Dermis blood vessel endothelial cell (primary cell): ENCODE data around the gene C10orf105. TPM values are rescaled to one million over a fixed set of nuclear protein-coding genes. Genes with fewer than 3 reads are reported as not detected.

ENCODE experiments used
- DNase-seq: peaks from one replicate; pipeline ENCODE4 v3.0.0; 2010
- total RNA-seq: library from RNA; depleted of rRNA; stranded (reverse); fragments of >200 nt; gene quantifications from 2 replicates; pipeline ENCODE4 v1.2.3, GENCODE V29; 2014

The C10orf105 gene
- total RNA-seq, 1 donor from 2014 or later: under 0.01 TPM

DNA sequence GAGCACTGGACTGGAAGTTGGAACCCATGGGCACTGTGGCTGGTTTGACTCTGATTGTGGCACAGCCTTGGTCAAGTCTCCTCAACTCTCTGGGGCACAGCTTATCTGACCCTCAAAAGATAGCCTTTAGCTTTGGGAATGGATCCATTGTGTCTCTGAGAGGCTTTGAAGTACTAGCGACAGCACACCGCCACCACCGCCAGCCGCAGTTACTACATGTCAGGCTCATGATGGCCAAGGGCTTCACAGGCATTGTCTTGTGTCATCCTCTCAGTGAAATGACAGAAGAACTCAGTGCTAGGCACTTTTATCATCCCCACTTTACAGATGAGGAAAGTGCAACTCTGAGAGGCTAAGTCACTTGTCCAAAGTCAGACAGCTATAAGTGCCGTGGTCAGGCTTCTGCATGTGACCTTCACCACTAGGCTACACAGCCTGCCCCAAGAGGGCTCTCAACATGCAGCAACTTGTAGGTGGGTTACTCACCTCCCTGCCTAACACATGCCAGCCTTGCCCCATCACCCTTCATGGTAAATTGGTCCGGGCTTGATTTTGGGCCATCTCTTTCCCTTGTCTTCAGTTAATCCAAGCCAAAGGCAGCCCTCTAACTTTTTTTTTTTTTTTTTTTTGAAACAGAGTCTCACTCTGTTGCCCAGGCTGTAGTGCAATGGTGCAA lies 44.1 kb downstream of the C10orf105 start:
- DNase-seq: no peak

DNA sequence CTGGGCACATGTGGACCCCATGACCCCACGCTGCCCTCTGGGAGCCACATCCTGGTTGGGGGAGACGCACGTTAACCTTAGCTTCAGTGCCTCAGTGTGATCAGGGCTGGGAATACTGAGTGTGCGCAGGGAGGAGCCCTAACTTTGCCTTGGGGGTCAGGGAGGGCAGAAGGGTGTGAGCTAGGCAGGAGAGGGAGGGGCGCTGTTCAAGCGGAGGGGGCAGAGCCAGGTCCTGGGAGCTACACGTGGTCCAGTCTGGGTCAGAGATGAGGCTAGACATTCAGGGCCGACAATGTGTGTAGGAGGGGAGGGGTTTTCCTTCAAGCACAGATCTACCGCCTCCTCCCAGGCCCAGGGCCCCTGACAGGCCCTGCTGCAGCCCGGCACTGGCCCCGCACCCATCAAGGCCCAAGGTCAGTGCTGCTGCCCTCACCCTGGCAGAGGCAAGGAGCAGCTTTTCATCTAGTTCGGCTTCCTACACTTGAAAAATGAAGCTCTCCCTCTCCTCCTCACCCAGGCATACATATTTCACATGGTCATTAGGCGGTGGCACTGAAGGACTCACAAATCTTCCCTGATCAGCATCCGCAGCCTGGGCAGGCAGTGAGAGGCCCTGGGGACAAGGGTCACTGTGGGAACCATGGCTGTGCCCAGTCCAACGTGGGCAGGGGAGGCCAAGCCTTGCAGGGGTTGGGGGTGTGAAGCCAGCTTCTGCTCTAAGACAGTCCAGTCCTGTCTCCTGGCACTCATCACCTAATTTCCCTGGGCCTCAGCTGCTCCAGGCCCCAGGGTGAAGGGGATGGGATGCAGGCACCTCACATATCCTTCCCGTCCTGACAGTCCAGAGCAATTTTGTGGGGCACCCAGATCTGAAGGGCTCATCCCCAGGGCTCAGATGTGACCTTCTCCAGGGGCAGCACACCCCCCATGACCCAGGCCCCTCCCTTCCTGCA lies 47.3 kb downstream of the C10orf105 start:
- no peak for DNase-seq

DNA sequence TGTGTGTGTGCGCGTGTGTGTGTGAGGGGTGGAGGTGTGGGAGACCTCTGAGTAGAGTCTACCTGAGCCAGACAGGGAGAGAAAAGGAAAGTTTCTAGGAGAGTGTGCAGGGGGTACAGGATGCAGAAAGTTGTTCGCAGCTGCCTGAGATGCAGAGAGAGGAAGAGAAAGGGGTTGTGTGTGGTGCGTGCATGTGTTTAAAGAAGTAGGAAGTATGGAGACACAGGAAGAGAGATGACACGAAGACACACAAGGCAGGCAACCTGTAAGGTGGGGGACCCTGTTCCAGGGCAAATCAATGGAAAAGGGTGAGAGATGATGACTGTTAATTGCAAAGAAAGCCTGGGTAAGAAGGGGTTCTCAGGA lies 52.2 kb downstream of the C10orf105 start:
- no peak for DNase-seq

DNA sequence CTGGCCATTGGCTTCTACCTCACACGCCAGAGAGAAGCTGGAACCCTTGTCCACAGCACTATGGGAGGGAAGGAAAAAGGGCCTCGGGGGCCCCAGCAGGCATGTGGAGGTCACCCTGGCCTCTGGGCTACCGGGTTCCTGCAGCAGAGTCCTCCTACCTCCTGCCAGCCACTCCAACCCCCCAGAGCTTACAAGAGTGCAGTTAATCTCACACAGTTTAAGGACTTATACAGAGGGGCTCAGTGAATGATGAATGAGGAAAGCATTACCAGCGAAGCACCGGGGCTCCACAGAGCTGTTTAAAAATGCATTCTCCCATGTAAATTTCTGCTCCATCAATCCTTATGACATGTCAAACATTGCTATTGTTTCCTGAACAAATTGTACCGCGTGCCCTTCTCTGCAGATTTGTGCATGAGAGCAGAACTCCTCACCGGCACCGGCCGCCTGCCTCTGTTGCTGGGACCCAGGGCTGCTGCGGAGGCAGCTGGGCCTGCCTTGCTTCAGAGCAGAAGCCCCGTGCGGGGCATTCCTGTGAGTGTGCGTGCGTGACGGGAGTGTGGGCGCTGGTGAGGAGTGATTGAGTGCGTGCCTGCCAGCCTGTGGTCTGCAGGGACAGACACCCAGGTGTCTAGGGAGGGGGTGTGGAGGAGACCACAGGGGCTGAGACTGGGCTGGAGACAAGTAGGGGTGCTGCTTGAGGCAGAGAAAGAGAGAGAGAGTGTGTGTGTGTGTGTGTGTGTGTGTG lies 52.8 kb downstream of the C10orf105 start:
- no peak for DNase-seq

DNA sequence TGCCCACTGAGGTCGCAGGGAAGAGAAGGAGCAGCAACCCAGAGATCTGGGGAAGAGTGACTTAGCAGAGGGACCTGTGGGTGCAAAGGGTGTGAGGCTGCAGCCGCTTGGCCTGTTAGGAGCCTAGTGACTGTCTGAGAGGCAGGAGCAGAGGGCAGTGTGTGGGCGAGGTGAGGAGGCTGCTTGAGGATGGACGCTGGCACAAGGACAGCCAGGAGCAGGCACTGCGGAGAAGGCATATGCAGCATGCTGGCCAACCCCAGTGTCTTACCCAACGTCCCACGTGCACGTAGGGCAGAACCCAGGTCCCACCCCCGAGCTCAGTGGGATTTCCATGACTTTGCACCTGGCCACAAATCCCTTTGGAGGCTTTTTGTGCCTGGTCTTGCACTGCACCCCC lies 54.1 kb downstream of the C10orf105 start:
- no peak for DNase-seq

DNA sequence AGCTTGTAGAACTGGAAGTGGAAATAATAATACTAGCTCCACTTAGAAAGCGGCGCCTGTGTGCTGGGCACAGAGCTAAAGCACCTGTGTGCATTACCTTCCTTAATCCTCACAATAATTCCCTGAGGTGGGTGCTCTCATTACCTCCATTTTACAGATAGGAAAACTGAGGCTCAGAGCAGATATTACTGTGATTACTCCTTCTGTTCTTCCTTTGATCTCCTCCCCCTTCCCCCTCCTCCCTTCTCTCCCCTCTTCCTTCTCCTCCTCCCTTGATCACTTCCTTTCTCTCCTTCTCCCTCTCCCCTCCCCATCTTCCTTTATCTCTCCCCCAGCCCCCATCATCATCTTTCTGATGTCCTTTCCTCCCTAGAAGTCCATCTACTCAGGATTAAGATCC lies 55.0 kb downstream of the C10orf105 start:
- DNase-seq: no peak

DNA sequence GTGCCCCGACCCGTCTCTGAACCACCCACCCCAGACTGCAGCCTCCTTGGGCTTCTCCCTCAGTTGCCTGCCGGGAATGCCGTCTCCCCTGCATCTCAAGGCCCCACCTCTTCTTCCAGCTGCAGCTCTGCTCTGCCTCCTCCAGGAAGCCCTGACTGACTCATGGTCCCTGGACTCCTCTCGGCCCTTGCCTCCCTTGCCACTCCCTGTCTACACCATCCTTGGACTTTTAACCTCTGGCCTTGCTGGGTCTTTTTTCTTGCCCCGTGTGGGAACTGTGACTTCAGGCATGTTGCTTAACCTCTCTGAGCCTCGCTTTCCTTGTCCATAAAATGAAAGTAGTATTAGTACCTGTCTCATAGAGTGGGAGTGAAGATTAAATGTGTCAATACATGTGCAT lies 56.3 kb downstream of the C10orf105 start:
- DNase-seq: peak; percentile 4

DNA sequence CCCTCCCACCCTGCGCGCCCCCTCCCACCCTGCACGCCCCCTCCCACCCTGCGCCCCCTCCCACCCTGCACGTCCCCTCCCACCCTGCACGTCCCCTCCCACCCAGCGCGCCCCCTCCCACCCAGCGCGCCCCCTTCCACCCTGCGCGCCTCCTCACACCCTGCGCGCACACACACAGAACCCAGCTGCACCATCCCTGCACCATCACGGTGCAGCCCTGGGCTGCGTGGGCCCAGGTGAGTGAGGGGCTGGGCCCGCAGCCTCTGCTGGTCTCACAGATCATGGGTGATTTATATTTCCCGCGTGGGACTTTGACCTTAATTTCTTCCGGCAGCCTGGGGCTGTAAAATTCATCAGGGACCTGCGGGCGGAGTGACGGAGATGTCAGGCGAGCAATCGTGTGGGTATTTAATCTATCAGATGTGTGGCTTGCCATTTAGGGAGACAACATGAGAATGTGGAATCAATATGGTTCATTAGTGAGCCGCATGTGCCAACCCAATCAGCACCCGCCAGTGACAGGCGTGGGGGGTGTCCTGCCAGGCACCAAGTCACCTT lies 57.7 kb downstream of the C10orf105 start:
- no peak for DNase-seq

Other genes starting within 250 kb of the C10orf105 start
- 25.1 and 42.2 TPM in 2 replicates for gene VSIR, start 53.7 kb upstream of the C10orf105 start, total RNA-seq
- gene PSAP, start 131.5 kb upstream of the C10orf105 start, total RNA-seq: 763 and 907 TPM in 2 replicates
- 7.0 TPM in 2 replicates for gene CHST3, start 244.6 kb upstream of the C10orf105 start, total RNA-seq